IMR-90 (cell line): ENCODE results near the gene CDKN3. TPM values are rescaled to one million over a fixed set of nuclear protein-coding genes. Genes with fewer than 3 reads are reported as not detected.

Experiments used
- ATAC-seq: fragments of 200-7000 bp; cut with Tn5 transposase; 2 replicates; pipeline ENCODE4 v1.9.1; 2020; ENCODE audit warnings: low read depth, mild to moderate bottlenecking, moderate library complexity
- BruUV-seq: library from RNA; stranded (reverse); fragments of 400-500 nt; replicated peaks from 2 replicates; lab custom pipeline; 2021; lab: Mats Ljungman, UMichigan
- CTCF ChIA-PET: fragments of 300-600 bp; formaldehyde crosslinking; extraction: SDS; loops from one replicate; lab custom pipeline; 2021; ENCODE audit warnings: antibody characterized with exemption; lab: Yijun Ruan, JAX
- POLR2A ChIA-PET: fragments of 300-600 bp; sonication (Branson Sonifier 250); formaldehyde crosslinking; loops from one replicate; lab custom pipeline; 2022; ENCODE audit warnings: antibody characterized with exemption; ENCODE audit not compliant: unreplicated experiment; lab: Charles Lee
- DNase-seq: peaks from one replicate; pipeline ENCODE4 v3.0.0; 2013
- H2AFZ ChIP-seq: replicated peaks from 2 replicates; pipeline ENCODE3; 2013; ENCODE audit warnings: low read length, mild to moderate bottlenecking; ENCODE audit not compliant: poor library complexity
- H2AK5ac ChIP-seq: 2 replicates; pipeline ENCODE4 v1.6.1; 2013; ENCODE audit warnings: low read depth, low read length, inconsistent platforms
- H2AK9ac ChIP-seq: replicated peaks from 2 replicates; pipeline ENCODE3; 2013; ENCODE audit warnings: mild to moderate bottlenecking, low read depth, low read length, moderate library complexity; ENCODE audit not compliant: poor library complexity
- H2BK120ac ChIP-seq: 2 replicates; pipeline ENCODE4 v1.6.1; 2013; ENCODE audit warnings: low read depth, low read length, inconsistent platforms
- H2BK15ac ChIP-seq: 3 replicates; pipeline ENCODE4 v1.6.1; 2013; ENCODE audit warnings: low read depth, low read length, inconsistent platforms
- H2BK20ac ChIP-seq: 2 replicates; pipeline ENCODE4 v1.6.1; 2013; ENCODE audit warnings: low read depth, mild to moderate bottlenecking, inconsistent platforms, low read length, moderate library complexity
- H2BK5ac ChIP-seq: 2 replicates; pipeline ENCODE4 v1.6.1; 2013; ENCODE audit warnings: mild to moderate bottlenecking, low read depth, low read length, inconsistent platforms; ENCODE audit not compliant: poor library complexity, severe bottlenecking
- H3K14ac ChIP-seq: replicated peaks from 2 replicates; pipeline ENCODE4 v1.6.1; 2013; ENCODE audit warnings: low read depth, low read length, inconsistent platforms
- H3K18ac ChIP-seq: 2 replicates; pipeline ENCODE4 v1.6.1; 2013; ENCODE audit warnings: low read depth, low read length, control low read depth
- H3K23ac ChIP-seq: 2 replicates; pipeline ENCODE4 v1.6.1; 2013; ENCODE audit warnings: low read depth, low read length, inconsistent platforms
- H3K27ac ChIP-seq: 2 replicates; pipeline ENCODE4 v1.5.1; 2013; ENCODE audit warnings: mild to moderate bottlenecking, control low read depth, low read length; ENCODE audit not compliant: insufficient read depth
- H3K27me3 ChIP-seq: 2 replicates; pipeline ENCODE4 v1.6.1; 2013; ENCODE audit warnings: low read length; ENCODE audit not compliant: control insufficient read depth, insufficient read depth
- H3K36me3 ChIP-seq: 2 replicates; pipeline ENCODE4 v1.6.1; 2013; ENCODE audit warnings: low read length, mixed read lengths; ENCODE audit not compliant: control insufficient read depth, insufficient read depth
- H3K4ac ChIP-seq: 2 replicates; pipeline ENCODE4 v1.6.1; 2013; ENCODE audit warnings: low read depth, low read length, inconsistent platforms
- H3K4me1 ChIP-seq: 2 replicates; pipeline ENCODE4 v1.6.1; 2013; ENCODE audit warnings: low read length, mixed read lengths; ENCODE audit not compliant: control insufficient read depth, insufficient read depth
- H3K4me2 ChIP-seq: 2 replicates; pipeline ENCODE4 v1.6.1; 2013; ENCODE audit warnings: low read depth, mild to moderate bottlenecking, control low read depth, low read length, moderate library complexity
- H3K4me3 ChIP-seq: 2 replicates; pipeline ENCODE4 v1.5.1; 2013; ENCODE audit warnings: low read depth, mild to moderate bottlenecking, control low read depth, low read length, moderate library complexity; ENCODE audit not compliant: insufficient read depth
- H3K56ac ChIP-seq: 2 replicates; pipeline ENCODE4 v1.6.1; 2013; ENCODE audit warnings: low read length, inconsistent platforms; ENCODE audit not compliant: insufficient read depth; ENCODE audit errors: extremely low read depth
- H3K79me1 ChIP-seq, 2 experiments: 2 replicates each; pipeline ENCODE4 v1.6.1; 2013; ENCODE audit warnings: low read length in 2 of 2, inconsistent platforms in 1 of 2, low read depth in 1 of 2
- H3K9ac ChIP-seq: 2 replicates; pipeline ENCODE4 v1.6.1; 2013; ENCODE audit warnings: low read depth, low read length, control low read depth
- H3K9me1 ChIP-seq: 2 replicates; pipeline ENCODE4 v1.6.1; 2013; ENCODE audit warnings: low read length, inconsistent platforms; ENCODE audit not compliant: insufficient read depth
- H3K9me3 ChIP-seq: 2 replicates; pipeline ENCODE4 v1.6.1; 2013; ENCODE audit warnings: low read length; ENCODE audit not compliant: control insufficient read depth, insufficient read depth
- H4K20me1 ChIP-seq: 2 replicates; pipeline ENCODE4 v1.6.1; 2013; ENCODE audit warnings: low read length, inconsistent platforms; ENCODE audit not compliant: insufficient read depth
- H4K5ac ChIP-seq: 2 replicates; pipeline ENCODE4 v1.6.1; 2013; ENCODE audit warnings: mild to moderate bottlenecking, low read depth, low read length, control low read depth
- H4K8ac ChIP-seq, 2 experiments: 2 replicates each; pipeline ENCODE4 v1.6.1; 2013; ENCODE audit warnings: low read depth in 2 of 2, low read length in 2 of 2, control low read depth in 1 of 2, inconsistent platforms in 1 of 2
- H4K91ac ChIP-seq: 2 replicates; pipeline ENCODE4 v1.6.1; 2013; ENCODE audit warnings: low read depth, low read length, inconsistent platforms; ENCODE audit not compliant: insufficient read depth
- BHLHE40 ChIP-seq: fragments of 150-350 bp; IDR thresholded peaks from 2 replicates; pipeline ENCODE4 v1.6.1; 2016; ENCODE audit warnings: mild to moderate bottlenecking, low read depth, low read length
- CEBPB ChIP-seq: IDR thresholded peaks from 2 replicates; pipeline ENCODE4 v1.6.1; 2012; ENCODE audit warnings: low read depth, low read length, improper control_type of control experiment
- CHD1 ChIP-seq: IDR thresholded peaks from 2 replicates; pipeline ENCODE4 v1.6.1; 2012; ENCODE audit warnings: low read depth, low read length, improper control_type of control experiment
- CTCF ChIP-seq: conservative IDR thresholded peaks from 2 replicates; pipeline ENCODE4 v1.5.1; 2012; ENCODE audit warnings: mild to moderate bottlenecking, low read depth, low read length, improper control_type of control experiment
- FOS ChIP-seq: fragments of 150-350 bp; IDR thresholded peaks from 2 replicates; pipeline ENCODE4 v1.6.1; 2016; ENCODE audit warnings: low read depth, low read length
- MAFK ChIP-seq: IDR thresholded peaks from 2 replicates; pipeline ENCODE4 v1.6.1; 2012; ENCODE audit warnings: low read depth, low read length, improper control_type of control experiment
- MAZ ChIP-seq: IDR thresholded peaks from 2 replicates; pipeline ENCODE4 v1.6.1; 2012; ENCODE audit warnings: low read depth, mild to moderate bottlenecking, low read length, improper control_type of control experiment, moderate library complexity, borderline replicate concordance
- MXI1 ChIP-seq: IDR thresholded peaks from 2 replicates; pipeline ENCODE4 v1.6.1; 2012; ENCODE audit warnings: low read depth, mild to moderate bottlenecking, low read length, moderate library complexity, borderline replicate concordance
- NFE2L2 ChIP-seq: fragments of 150-350 bp; IDR thresholded peaks from 2 replicates; pipeline ENCODE4 v1.6.1; 2016; ENCODE audit warnings: low read depth, mild to moderate bottlenecking, low read length
- POLR2A ChIP-seq: IDR thresholded peaks from 2 replicates; pipeline ENCODE4 v1.6.1; 2012; ENCODE audit warnings: mild to moderate bottlenecking, low read depth, low read length
- RAD21 ChIP-seq: IDR thresholded peaks from 2 replicates; pipeline ENCODE4 v1.6.1; 2012; ENCODE audit warnings: low read length, improper control_type of control experiment
- RCOR1 ChIP-seq: IDR thresholded peaks from 2 replicates; pipeline ENCODE4 v1.6.1; 2012; ENCODE audit warnings: mild to moderate bottlenecking, low read length, improper control_type of control experiment; ENCODE audit not compliant: insufficient replicate concordance
- RFX5 ChIP-seq: IDR thresholded peaks from 2 replicates; pipeline ENCODE4 v1.8.0; 2012; ENCODE audit warnings: low read depth, mild to moderate bottlenecking, low read length, moderate library complexity
- SMC3 ChIP-seq: fragments of 150-350 bp; IDR thresholded peaks from 2 replicates; pipeline ENCODE4 v1.6.1; 2016; ENCODE audit warnings: low read depth, mild to moderate bottlenecking, antibody characterized with exemption, low read length, moderate library complexity
- WGBS, 2 experiments: methylation state at CpG; one replicate each; pipeline versions ENCODE4 v1.1.5 to v1.1.7; 2013; ENCODE audit warnings: missing lambda C conversion rate in 2 of 2; ENCODE audit not compliant: insufficient read length in 1 of 2; ENCODE audit errors: extremely low coverage in 2 of 2; 5-methylcytosine and 5-hydroxymethylcytosine counted together
- dilution Hi-C: fragments of 300-500 bp; cut with HindIII; formaldehyde crosslinking; loops from one replicate; pipeline ENCODE4 v1.14.3; 2018; ENCODE audit warnings: low sequenced_read_pairs; ENCODE audit not compliant: unreplicated experiment
- in situ Hi-C: fragments of 300-500 bp; cut with MboI; formaldehyde crosslinking; loops from 3 replicates; pipeline ENCODE4 v1.14.3; 2019; ENCODE audit warnings: low sequenced_read_pairs, inconsistent platforms, mixed read lengths
- intact Hi-C: fragments of 100-400 bp; cut with micrococcal nuclease; formaldehyde crosslinking; loops from 2 replicates; pipeline ENCODE4 v1.10.0; 2022
- polyA plus RNA-seq, 3 experiments: library from polyadenylated mRNA; depleted of rRNA; stranded (reverse); fragments of >200 nt; gene quantifications; 2 replicates each; pipeline ENCODE4 v1.2.3, GENCODE V29; 2012; ENCODE audit warnings: low replicate concordance in 1 of 3
- total RNA-seq: library from RNA; depleted of rRNA; stranded (reverse); fragments of >200 nt; gene quantifications from 2 replicates; pipeline ENCODE4 v1.2.3, GENCODE V29; 2012
- TF ChIP-seq, protein P1 (sequence below): fragments of 150-350 bp; IDR thresholded peaks from 2 replicates; pipeline ENCODE4 v1.6.1; 2017; ENCODE audit warnings: mild to moderate bottlenecking, antibody characterized with exemption, low read length, low read depth
- TF ChIP-seq, protein P2 (sequence below): fragments of 150-350 bp; IDR thresholded peaks from 2 replicates; pipeline ENCODE4 v1.6.1; 2016; ENCODE audit warnings: low read depth, mild to moderate bottlenecking, low read length, moderate library complexity, borderline replicate concordance

CDKN3 gene
- total and polyA plus RNA-seq, 2 of the 4 experiments (the other 2 are of a cell fraction) = 38.9 to 48.9 TPM

DNA sequence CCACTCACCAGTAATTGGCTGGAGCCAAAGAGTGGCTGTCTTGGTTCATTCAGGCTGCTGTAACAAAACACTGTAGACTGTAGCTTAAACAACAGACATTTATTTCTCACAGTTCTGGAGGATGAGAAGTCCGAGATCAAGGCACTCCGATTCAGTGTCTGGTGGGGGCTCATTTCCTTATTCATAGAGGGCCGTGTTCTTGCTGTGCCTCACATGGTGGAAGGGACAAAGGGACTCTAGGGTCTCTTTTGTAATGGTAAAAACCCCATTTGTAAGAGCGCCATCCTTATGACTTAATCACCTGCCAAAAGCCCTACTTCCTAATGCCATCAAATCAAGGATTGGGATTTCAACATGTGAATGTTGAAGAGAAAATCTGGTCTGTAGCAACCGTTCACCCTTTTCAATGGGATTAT is 34.7 kb upstream of the CDKN3 start:
- POLR2A ChIA-PET = no interaction called here
- Histone ChIP-seq H2BK20ac (no peak overlapping the region), H3K18ac (no peak overlapping the region), H2BK5ac (no peak overlapping the region), H3K4me2 (no peak overlapping the region), H3K14ac (no peak overlapping the region), H3K27ac (no peak overlapping the region), H3K56ac (no peak overlapping the region), H3K4me3 (no peak overlapping the region), H3K4ac (no peak overlapping the region), H3K36me3 (no peaks in the 10 kb centered on the region), H2AK5ac (no peak overlapping the region), H2AK9ac (no peak overlapping the region), H4K8ac (no peak overlapping the region), H2AFZ (no peak overlapping the region), H4K91ac (no peak overlapping the region), H4K5ac (no peak overlapping the region), H3K23ac (no peak overlapping the region), H2BK15ac (no peak overlapping the region), H2BK120ac (no peak overlapping the region), H3K9me1 (no peaks in the 10 kb centered on the region; the same call in 1 of the 2 replicates), H3K9ac (no peak overlapping the region), H3K79me1 (no peaks in the 10 kb centered on the region), H4K20me1 (no peaks in the 10 kb centered on the region), H3K4me1 (peaks cover 4% of the 10 kb centered on the region; the same call in 1 of the 2 replicates), H3K9me3 (no peaks in the 10 kb centered on the region; the same call in 1 of the 2 replicates), H3K27me3 (peaks cover 7% of the 10 kb centered on the region)
- no TSS peak for BruUV-seq
- no CpG with 5 or more reads among the region's 5 CpGs for WGBS, 2 experiments
- no peak for ATAC-seq
- dilution Hi-C loops = no loop called here
- intact Hi-C loops = no loop called here
- TF ChIP-seq, protein P1, sequence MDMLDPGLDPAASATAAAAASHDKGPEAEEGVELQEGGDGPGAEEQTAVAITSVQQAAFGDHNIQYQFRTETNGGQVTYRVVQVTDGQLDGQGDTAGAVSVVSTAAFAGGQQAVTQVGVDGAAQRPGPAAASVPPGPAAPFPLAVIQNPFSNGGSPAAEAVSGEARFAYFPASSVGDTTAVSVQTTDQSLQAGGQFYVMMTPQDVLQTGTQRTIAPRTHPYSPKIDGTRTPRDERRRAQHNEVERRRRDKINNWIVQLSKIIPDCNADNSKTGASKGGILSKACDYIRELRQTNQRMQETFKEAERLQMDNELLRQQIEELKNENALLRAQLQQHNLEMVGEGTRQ = no peak
- TF ChIP-seq CHD1 (no peak), NFE2L2 (no peak), RCOR1 (no peak), SMC3 (no peak), FOS (no peak), CEBPB (no peak), RFX5 (no peak), MAFK (no peak), CTCF (no peak), MAZ (no peak), BHLHE40 (no peak), MXI1 (no peak), RAD21 (no peak), POLR2A (no peak)
- TF ChIP-seq, protein P2, sequence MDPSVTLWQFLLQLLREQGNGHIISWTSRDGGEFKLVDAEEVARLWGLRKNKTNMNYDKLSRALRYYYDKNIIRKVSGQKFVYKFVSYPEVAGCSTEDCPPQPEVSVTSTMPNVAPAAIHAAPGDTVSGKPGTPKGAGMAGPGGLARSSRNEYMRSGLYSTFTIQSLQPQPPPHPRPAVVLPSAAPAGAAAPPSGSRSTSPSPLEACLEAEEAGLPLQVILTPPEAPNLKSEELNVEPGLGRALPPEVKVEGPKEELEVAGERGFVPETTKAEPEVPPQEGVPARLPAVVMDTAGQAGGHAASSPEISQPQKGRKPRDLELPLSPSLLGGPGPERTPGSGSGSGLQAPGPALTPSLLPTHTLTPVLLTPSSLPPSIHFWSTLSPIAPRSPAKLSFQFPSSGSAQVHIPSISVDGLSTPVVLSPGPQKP = no peak
- in situ Hi-C loops = no loop called here
- no peak for DNase-seq
- CTCF ChIA-PET = interaction anchor here (0.9 kb wide), 1 partner anchor 14 kb away, joined by 3 read pairs; no protein-coding TSS in a partner anchor
